ENCODE data around the gene GABRR3. TPM values are rescaled to one million over a fixed set of nuclear protein-coding genes. Genes with fewer than 3 reads are reported as not detected.

Gene GABRR3
- polyA plus RNA-seq, 3 donors: 0.04 TPM; not detected in 2

DNA sequence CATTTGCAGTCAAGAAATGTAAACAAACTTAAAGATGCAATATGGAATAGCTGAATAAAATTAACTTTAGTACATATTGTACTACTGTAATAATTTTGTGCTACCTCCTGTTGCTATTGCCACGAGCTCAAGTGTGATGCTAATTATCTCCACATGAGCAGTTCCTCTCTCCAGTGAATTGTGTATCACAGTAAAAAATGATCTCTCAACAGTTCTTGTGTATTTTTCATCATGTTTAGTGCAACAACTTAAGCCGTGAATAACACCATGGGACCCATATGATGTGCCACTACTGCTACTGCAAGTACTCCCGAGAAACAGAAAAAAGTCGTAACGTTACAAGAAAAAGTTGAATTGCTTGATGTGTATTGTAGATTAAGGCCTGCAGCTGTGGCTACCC lies 75.2 kb downstream of the GABRR3 start:
- DNase-seq (ENCODE audit: low read depth in 3 of 3, low spot score in 2 of 3): no peak

DNA sequence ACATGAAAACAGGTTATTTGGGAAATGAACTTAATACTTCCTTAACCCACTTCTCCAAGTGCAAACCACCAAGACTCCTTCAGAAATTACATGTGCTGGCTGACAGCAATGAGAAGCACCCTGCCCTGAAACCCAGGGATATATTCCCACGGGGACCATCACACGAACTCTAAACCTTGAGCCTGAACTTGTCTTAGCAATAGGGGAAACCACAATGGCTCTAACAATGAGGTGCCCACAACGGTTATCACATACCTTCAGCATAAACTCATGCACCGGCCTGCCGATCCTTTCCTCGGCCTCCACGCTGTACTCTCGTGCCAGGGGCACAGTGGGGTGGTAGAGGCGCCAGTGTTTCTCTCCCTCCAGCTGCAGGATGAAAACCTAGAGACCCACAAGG lies 76.3 kb downstream of the GABRR3 start:
- no peak for DNase-seq (ENCODE audit: low read depth in 3 of 3, low spot score in 2 of 3)

DNA sequence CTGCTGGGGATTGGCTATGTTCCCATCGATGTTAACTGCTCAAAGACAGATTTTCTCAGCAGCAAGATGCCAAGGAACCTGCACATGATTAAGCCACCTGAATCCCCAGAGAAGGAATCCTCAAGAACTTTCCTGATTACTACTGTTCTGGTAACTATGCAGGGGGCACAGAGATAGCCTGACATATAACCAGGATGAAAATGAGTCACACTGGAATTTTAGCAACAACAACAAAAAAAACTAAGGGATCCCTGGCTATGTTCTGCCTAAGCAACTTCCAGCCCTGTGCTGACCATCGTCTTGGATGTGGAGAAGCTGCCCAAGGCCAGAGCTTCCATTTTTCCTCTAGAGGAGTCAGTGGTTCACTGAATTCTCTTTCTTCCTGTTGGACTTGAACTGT lies 76.7 kb downstream of the GABRR3 start:
- no peak for DNase-seq (ENCODE audit: low read depth in 3 of 3, low spot score in 2 of 3)

DNA sequence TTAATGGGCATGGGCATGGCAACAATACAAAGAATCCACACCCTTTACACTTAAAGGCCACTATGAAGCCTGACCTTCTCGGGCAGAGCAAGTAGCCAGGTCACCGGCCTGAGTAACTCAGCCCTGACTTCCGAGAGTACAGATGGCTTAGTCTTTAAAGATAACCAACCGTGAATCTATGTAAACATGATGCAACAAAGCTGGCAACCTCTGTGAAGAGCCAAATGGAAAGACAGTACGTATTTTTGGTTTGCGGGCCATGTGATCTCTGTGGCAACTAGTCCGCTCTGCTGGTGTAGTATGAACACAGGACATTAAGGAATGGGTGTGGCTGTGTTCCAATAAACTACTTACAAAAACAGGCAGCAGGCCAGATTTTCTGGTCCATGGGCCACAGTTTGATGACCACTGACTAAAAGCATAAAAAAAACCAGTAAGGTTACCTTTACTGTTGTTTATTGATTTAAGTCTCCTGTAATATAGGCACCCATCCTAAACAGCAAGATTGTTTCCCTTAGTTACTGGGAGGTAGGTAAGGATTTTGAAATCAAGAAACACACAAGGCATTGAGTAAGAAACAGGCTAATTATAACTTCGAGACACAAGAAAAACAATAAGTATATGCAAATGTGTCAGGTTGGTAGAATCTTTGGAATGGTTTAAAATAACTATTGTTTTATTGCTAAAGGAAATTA lies 77.4 kb downstream of the GABRR3 start:
- DNase-seq (ENCODE audit: low read depth in 3 of 3, low spot score in 2 of 3): no peak

DNA sequence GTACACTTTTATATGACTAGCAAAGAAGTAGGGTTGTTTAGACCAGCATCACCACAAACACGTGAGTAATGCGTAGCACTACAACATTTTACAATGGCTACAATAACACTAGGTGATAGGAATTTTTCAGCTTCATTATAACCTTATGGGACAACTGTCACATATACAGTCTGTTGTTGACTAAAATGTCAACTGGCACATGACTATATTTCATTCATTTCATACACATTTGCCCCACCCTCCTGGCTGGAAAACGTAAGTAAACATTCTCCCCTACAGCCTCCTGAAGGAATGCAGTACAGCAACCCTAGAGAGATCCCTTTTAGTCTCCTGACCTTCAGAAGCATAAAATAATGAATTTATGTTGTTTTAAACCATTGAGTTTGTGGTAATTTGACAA lies 79.1 kb downstream of the GABRR3 start:
- DNase-seq (ENCODE audit: low read depth in 3 of 3, low spot score in 2 of 3): no peak

DNA sequence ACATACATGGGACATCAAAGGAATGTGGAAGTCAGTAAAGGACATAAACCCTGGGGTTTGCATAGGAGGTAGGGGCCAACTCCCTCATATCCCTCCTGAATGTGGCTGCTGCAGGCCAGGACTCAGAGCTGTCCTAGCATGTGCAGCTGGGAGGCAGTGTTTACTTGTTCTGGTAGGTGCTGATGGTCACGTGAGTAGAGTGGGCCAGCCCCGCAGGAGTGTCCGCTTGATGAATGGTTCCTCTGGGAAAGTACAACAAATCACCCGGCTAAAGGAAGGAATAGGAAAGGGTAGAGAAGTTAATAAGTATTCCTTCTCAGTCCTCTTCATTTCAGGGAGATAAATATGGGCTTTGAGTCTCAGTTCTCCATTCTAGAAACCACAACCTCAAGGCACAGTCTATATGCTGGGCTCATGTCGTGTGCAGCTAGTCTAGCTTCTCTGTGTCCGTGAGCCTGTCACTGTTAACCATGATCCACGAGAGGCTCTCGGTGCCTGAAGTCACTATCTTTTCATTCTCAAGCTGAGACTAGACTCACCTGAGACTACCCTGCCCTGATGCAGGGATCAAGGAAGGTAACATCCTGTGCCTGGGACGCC lies 80.8 kb downstream of the GABRR3 start:
- no peak for DNase-seq (ENCODE audit: low read depth in 3 of 3, low spot score in 2 of 3)

DNA sequence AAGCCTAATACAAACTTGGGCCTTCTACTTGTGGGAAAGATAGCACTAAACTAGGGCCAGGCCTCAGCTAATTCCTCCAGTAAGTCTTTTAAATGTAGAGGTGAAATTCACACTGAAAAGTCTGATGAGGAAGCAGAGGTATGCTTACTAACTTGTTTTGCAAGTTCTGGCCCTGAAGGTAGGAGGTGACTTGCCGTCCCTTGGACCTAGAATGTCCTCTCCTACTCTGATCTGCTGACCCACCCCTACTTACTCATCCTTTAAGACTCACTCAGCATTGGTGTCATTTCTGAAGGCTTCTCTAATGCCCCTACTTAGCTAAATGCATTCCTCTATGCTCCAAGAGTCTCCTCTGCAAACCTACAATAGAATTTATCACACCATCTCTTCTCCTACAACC lies 82.2 kb downstream of the GABRR3 start:
- DNase-seq (ENCODE audit: low read depth in 3 of 3, low spot score in 2 of 3): no peak

DNA sequence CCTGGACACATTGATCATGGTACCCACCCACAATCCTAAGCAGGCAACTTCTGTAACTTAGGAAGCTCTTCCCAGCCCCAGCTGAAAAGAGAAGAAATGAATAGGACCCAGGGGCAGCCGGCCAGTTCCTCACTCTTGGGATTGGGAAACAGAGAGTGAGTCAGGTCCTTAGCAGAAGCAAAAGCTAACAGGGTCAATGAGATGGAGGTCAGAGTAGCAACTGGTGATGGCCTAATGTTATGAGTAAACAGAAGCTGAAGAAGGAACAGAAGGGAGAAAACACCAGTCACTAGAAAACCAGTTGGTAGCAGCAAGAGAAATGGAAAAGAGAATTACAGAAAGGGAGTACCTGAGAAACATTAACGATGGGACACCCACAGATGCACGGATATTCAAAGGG lies 82.8 kb downstream of the GABRR3 start:
- no peak for DNase-seq (ENCODE audit: low read depth in 3 of 3, low spot score in 2 of 3)

DNA sequence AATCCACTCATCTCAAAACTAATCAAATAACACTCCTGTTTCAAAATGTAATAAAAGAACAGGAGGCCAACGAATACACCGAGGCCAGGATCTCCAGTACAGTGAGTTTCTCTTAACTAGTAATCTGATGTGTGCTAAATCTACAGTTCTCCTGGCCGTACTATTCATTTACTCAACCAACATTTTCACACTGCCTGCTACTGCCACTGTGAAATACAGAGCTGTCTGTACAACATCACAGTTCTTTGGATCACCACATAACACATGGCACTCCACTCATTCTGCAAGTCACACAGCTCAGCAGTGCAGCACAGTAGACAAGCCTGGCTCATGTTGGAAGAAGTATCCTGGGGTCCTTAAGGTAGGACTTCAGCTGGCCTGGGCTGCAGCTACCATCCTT lies 84.8 kb downstream of the GABRR3 start:
- no peak for DNase-seq (ENCODE audit: low read depth in 3 of 3, low spot score in 2 of 3)

DNA sequence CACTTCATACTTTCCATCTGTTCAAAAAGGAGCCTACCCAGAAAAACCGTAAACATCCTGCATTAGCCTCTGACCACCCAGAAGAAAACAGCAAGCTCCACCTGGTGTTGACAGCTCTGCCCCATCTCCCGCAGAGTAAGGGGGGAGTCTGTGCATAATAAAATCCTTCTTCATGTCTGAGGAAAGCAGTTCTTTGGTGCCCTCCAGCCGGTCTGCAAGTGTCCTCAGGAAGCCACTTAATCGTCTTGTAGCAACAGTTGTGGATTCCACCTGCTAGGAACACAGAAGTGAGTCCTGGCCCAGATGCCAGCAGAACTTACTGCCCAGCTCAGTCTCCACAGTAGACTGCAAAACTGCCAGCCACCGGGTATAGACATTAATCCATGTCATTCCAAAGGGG lies 85.4 kb downstream of the GABRR3 start:
- no peak for DNase-seq (ENCODE audit: low read depth in 3 of 3, low spot score in 2 of 3)

DNA sequence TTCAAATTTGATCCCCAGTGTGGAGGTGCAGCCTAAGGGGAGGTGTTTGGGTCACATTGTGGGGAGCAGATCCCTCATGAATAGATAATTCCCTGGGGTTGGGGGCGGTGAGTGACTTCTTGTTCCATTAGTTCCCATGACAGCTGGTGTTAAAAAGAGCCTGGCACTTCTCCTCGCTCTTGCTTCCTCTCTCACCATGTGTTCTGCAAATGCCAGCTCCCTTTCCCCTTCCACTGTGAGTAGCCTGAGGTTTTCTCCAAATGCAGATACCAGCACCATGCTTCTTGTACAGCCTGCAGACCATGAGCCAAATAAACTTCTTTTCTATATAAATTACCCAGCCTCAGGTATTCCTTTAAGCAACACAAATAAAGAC lies 86.0 kb downstream of the GABRR3 start:
- DNase-seq (ENCODE audit: low read depth in 3 of 3, low spot score in 2 of 3): no peak

DNA sequence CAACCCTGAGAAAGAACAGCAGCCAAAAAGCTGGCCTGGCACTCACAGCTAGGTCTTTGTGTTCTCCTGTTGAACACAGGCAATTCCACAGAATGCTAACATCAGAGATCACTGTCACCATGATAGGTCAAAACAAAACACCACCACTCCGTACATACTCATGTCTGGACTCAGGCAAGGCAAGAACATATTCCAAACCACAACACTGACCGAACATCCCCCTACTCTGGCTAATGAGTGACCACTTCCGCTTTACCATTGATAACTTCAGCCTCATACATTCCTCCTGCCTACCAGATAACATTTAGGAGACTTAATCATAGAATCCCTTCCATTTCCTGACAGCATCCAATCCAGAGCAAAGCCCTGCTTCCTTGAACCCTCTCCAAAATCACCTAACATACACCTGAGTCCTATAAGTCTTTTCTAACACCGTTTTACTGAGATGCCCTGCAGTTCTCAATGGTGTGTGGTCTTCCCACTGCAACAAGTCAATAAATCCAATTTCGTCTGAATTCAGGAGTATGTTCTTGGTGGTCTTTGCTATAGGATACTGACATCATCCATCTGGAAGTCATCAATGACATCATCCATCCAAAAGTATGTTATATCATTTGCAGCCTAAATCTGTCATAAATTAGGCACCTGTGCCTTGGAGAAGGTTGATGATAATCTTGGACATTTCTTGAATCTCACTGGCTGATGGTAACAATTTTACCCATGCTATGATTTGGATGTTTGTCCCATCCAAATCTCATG lies 86.6 kb downstream of the GABRR3 start:
- no peak for DNase-seq (ENCODE audit: low read depth in 3 of 3, low spot score in 2 of 3)

DNA sequence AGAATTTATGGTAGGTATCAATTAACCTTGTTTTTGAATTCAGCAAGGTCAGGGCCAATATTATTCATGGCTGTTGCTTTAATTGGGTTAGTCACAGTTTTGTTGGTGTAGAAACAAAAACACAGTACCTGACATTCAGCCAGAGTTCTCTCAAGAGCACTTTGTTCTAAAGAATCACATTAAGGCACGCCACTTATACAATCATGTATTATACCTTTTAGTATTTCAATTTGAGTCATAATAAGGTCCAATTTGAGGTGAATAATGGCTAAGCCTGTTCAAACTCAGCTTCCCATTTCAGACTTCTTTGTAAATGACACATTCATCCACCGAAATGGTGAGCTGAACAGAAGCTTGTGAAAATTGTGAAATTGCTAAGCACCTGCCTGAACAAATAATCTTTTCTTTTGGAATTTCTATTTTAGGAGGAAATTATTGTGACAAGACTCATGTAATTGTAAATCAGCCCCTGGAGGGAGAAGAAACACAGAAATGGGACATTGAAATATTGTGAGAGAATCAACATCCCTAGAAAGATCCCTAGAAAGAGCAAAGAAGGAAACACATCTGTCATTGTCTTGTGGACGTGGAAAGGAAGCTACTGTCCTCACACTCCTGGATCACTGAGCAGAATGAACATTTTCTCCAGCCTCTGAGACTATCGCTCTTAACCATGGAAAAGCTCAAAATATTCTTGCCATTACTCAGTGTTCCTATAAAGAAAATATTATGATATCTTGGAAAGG lies 92.1 kb downstream of the GABRR3 start:
- no peak for DNase-seq (ENCODE audit: low read depth in 3 of 3, low spot score in 2 of 3)

DNA sequence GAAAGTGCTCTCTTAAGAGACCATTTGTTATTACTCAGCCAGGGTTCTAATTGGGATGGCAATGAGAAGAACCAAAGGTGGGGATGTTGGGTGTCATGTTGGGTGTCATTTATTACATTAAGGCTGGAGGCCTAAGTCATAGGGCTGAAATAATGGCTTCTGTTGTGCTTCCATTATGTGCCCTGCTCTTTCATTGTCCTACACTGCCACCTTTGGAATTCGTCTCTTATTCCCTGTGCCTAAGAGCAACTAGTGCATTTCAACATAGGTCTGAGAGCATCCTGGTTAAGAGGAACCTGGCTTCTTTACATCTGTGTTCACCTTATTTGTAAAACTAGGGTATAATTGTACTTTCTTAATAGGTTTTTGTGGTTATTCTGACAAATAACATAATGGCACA lies 95.1 kb downstream of the GABRR3 start:
- no peak for DNase-seq (ENCODE audit: low read depth in 3 of 3, low spot score in 2 of 3)

DNA sequence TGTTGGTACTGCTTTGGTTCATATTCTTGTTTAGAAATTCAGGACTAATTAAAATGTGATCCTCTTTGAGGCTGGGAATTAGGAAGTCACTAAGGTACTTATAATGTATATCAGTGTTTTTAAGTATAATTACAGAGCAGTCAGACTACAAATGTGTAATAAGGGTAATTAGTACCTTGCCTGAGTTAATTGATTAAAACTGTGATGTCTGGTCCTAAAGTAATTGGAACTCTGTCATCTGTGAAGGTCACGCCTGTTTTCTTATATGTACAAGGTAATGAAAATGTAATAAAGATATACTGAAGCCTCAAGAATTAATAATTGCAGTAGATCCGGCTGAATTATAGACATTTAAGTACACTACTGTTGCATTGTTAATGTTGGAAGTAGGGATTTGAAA lies 95.7 kb downstream of the GABRR3 start:
- DNase-seq (ENCODE audit: low read depth in 3 of 3, low spot score in 2 of 3): no peak

DNA sequence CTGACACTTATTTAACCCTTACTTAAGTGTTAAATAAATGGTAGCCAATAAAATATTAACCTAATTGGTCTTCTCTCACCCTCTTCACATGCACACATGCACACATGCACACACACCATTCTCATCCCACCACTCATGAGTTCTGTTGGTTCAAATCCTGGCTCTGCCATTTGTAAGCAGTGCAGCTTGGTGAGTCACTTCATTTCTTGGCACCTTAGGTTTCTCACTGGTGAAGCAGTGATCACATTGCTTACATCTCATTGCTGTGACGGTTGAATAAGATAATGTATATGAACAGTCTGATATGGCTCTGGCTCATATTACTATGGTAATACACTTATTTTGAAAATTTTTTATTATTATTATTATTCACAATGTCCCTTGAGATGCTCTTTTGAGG lies 96.7 kb downstream of the GABRR3 start:
- no peak for DNase-seq (ENCODE audit: low read depth in 3 of 3, low spot score in 2 of 3)

DNA sequence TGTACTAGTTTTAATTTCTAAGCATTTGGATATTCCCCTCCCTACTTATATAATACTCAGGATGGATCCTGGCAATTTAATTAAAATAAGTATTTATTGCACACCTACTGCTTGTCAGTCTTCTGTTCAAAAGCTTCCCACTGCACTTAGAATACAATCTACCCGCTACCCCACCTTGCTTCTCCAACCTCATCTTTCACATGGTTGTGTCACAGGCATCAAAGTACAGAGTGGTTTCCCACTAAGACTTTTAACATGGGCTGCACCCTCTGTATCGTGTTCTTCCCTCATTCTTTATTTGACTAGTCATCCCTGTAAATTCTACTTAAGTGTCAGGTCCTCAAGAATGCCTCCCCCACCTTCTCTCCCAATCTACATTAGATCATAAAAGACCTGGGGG lies 97.9 kb downstream of the GABRR3 start:
- no peak for DNase-seq (ENCODE audit: low read depth in 3 of 3, low spot score in 2 of 3)

DNA sequence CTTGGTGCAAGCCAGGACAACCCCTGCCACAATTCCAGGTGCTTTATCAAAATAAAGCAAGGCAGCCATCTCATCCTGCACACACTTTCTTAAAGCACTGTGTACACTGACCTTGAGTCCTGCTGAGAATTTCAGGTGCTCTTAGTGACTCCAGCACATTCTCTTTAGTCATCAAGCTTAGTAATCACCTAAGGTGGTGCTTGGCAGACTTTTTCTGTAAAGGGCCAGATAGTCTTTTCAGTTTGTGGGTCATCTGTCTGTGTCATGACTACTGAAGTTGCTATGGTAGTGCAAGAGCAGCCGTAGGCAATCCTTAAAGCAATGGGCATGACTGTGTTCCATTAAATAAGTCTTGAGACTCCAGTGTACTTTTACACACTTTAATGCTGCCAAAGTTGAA lies 99.3 kb downstream of the GABRR3 start:
- DNase-seq (ENCODE audit: low read depth in 3 of 3, low spot score in 2 of 3): no peak

Data from right renal cortex interstitium (tissue), 3 donors.